Neuron (in vitro differentiated cells): ENCODE measurements around the gene RETREG3.

Experiments
- H2AFZ ChIP-seq: one replicate; pipeline ENCODE4 v1.6.1; 2013; ENCODE audit warnings: low read depth, mild to moderate bottlenecking, inconsistent platforms, low read length, moderate library complexity
- H3K27me3 ChIP-seq: one replicate; pipeline ENCODE4 v1.6.1; 2013; ENCODE audit warnings: low read length; ENCODE audit not compliant: insufficient read depth
- H3K36me3 ChIP-seq: one replicate; pipeline ENCODE4 v1.6.1; 2013; ENCODE audit warnings: low read length; ENCODE audit not compliant: insufficient read depth
- H3K4me1 ChIP-seq: one replicate; pipeline ENCODE4 v1.6.1; 2013; ENCODE audit warnings: low read length; ENCODE audit not compliant: insufficient read depth
- H3K4me3 ChIP-seq: 2 replicates; pipeline ENCODE4 v1.5.1; 2013; ENCODE audit warnings: mild to moderate bottlenecking, low read length, moderate library complexity
- H3K9me3 ChIP-seq: one replicate; pipeline ENCODE4 v1.6.1; 2013; ENCODE audit warnings: low read length

The RETREG3 gene

GRCh38 chr17:42609182-42609813 is at the start of gene RETREG3, which contains the start of gene TUBG1:
Gene RETREG3, minus strand, starts transcription at chr17:42609374. Its CDS starts 50 bp downstream, at chr17:42609324.
Gene TUBG1, plus strand, starts transcription at chr17:42609683. Its CDS starts 55 bp downstream, at chr17:42609738.
- H3K9me3 ChIP-seq, result no peaks in the 10 kb centered on the region

GRCh38 chr17:42657824-42658588 is 48.8 kb upstream of the RETREG3 start:
- peaks cover 7% of the 10 kb centered on the region for H3K36me3 ChIP-seq
- H3K4me3 ChIP-seq, result no peak overlapping the region
- no peak overlapping the region for H2AFZ ChIP-seq
- H3K9me3 ChIP-seq, result no peaks in the 10 kb centered on the region
- no peaks in the 10 kb centered on the region for H3K27me3 ChIP-seq
- peaks cover 5% of the 10 kb centered on the region for H3K4me1 ChIP-seq

More at GRCh38 chr17:42609182-42609813, at the start of gene RETREG3, which contains the start of gene TUBG1:
- H3K4me3 ChIP-seq, result peak within 1 kb of the TSS; percentile 90
- H3K4me1 ChIP-seq, result peaks cover 18% of the 10 kb centered on the region
- peaks cover 24% of the 10 kb centered on the region for H3K36me3 ChIP-seq
- H3K27me3 ChIP-seq, result no peaks in the 10 kb centered on the region
- H2AFZ ChIP-seq, result peak within 1 kb of the TSS; percentile 88

- Histone ChIP-seq H3K27me3 (no peaks in the 10 kb centered on the region), H3K4me3 (no peak overlapping the region), H3K9me3 (no peaks in the 10 kb centered on the region), H3K36me3 (no peaks in the 10 kb centered on the region), H3K4me1 (peaks cover 5% of the 10 kb centered on the region), H2AFZ (no peak overlapping the region)
Observed at GRCh38 chr17:42655528-42655927, 46.4 kb upstream of the RETREG3 start.

GRCh38 chr17:42653179-42654124 is 44.3 kb upstream of the RETREG3 start:
- Histone ChIP-seq H3K27me3 (no peaks in the 10 kb centered on the region), H3K36me3 (no peaks in the 10 kb centered on the region), H2AFZ (peak overlapping the region; percentile 84), H3K4me3 (no peak overlapping the region), H3K9me3 (no peaks in the 10 kb centered on the region), H3K4me1 (no peaks in the 10 kb centered on the region)

GRCh38 chr17:42651392-42651791 is 42.2 kb upstream of the RETREG3 start:
- H2AFZ ChIP-seq, result no peak overlapping the region
- H3K9me3 ChIP-seq, result no peaks in the 10 kb centered on the region
- H3K27me3 ChIP-seq, result peaks cover 2% of the 10 kb centered on the region
- no peak overlapping the region for H3K4me3 ChIP-seq
- H3K4me1 ChIP-seq, result no peaks in the 10 kb centered on the region
- no peaks in the 10 kb centered on the region for H3K36me3 ChIP-seq

- Histone ChIP-seq H2AFZ (no peak overlapping the region), H3K9me3 (no peaks in the 10 kb centered on the region), H3K36me3 (no peaks in the 10 kb centered on the region), H3K27me3 (peaks cover 2% of the 10 kb centered on the region), H3K4me3 (no peak overlapping the region), H3K4me1 (no peaks in the 10 kb centered on the region)
Observed at GRCh38 chr17:42647778-42648177, 38.6 kb upstream of the RETREG3 start.

- H3K36me3 ChIP-seq, result no peaks in the 10 kb centered on the region
- no peak overlapping the region for H2AFZ ChIP-seq
- H3K4me1 ChIP-seq, result no peaks in the 10 kb centered on the region
- H3K27me3 ChIP-seq, result peaks cover 2% of the 10 kb centered on the region
- no peak overlapping the region for H3K4me3 ChIP-seq
- H3K9me3 ChIP-seq, result no peaks in the 10 kb centered on the region
Observed at GRCh38 chr17:42642336-42642735, 33.2 kb upstream of the RETREG3 start.

GRCh38 chr17:42640121-42640520 is 30.9 kb upstream of the RETREG3 start:
- Histone ChIP-seq H3K4me1 (no peaks in the 10 kb centered on the region), H3K9me3 (no peaks in the 10 kb centered on the region), H3K27me3 (no peaks in the 10 kb centered on the region), H3K36me3 (no peaks in the 10 kb centered on the region), H2AFZ (no peak overlapping the region), H3K4me3 (no peak overlapping the region)

GRCh38 chr17:42639525-42640113 is 30.4 kb upstream of the RETREG3 start:
- H2AFZ ChIP-seq, result no peak overlapping the region
- H3K4me3 ChIP-seq, result no peak overlapping the region
- no peaks in the 10 kb centered on the region for H3K36me3 ChIP-seq
- H3K27me3 ChIP-seq, result no peaks in the 10 kb centered on the region
- H3K4me1 ChIP-seq, result no peaks in the 10 kb centered on the region
- no peaks in the 10 kb centered on the region for H3K9me3 ChIP-seq

GRCh38 chr17:42632949-42633444 is 23.8 kb upstream of the RETREG3 start:
- no peaks in the 10 kb centered on the region for H3K36me3 ChIP-seq
- peaks cover 3% of the 10 kb centered on the region for H3K27me3 ChIP-seq
- no peak overlapping the region for H2AFZ ChIP-seq
- H3K4me1 ChIP-seq, result no peaks in the 10 kb centered on the region
- no peaks in the 10 kb centered on the region for H3K9me3 ChIP-seq
- H3K4me3 ChIP-seq, result no peak overlapping the region

GRCh38 chr17:42629411-42630009 is 20.3 kb upstream of the RETREG3 start:
- Histone ChIP-seq H3K9me3 (no peaks in the 10 kb centered on the region), H2AFZ (no peak overlapping the region), H3K4me3 (no peak overlapping the region), H3K36me3 (no peaks in the 10 kb centered on the region), H3K4me1 (no peaks in the 10 kb centered on the region), H3K27me3 (peaks cover 3% of the 10 kb centered on the region)
